Stimulated activated naive B cell treated with anti-CD40 and anti-IgM and Interleukin-4, amounts not matched to agents 10 μg/mL and 1 μg/mL and 100 μg/mL, for 72 hours (primary cell): Measurements from ENCODE around the gene SLC38A11.

Experiments used
- ATAC-seq, 2 donors: fragments of 150-1000 bp; cut with Tn5 transposase; replicated peaks; 2 replicates each; pipeline ENCODE4 v1.10.0; 2021; ENCODE audit warnings: moderate library complexity in 1 of 2
- DNase-seq: peaks from one replicate; pipeline ENCODE4 v3.0.0; 2021
- H3K27ac Mint-ChIP-seq: one replicate; pipeline ENCODE4 v1.8.0; 2022; ENCODE audit warnings: mild to moderate bottlenecking, mixed read lengths
- H3K27me3 Mint-ChIP-seq, 2 donors: one replicate each; pipeline ENCODE4 v1.8.0; 2022; ENCODE audit warnings: mixed read lengths in 2 of 2
- H3K36me3 Mint-ChIP-seq, 2 donors: one replicate each; pipeline ENCODE4 v1.8.0; 2022; ENCODE audit warnings: mixed read lengths in 2 of 2, mild to moderate bottlenecking in 1 of 2
- H3K4me1 Mint-ChIP-seq, 2 donors: one replicate each; pipeline ENCODE4 v1.8.0; 2022; ENCODE audit warnings: mixed read lengths in 2 of 2, mild to moderate bottlenecking in 1 of 2
- H3K4me3 Mint-ChIP-seq, 2 donors: one replicate each; pipeline ENCODE4 v1.8.0; 2022; ENCODE audit warnings: mild to moderate bottlenecking in 2 of 2, mixed read lengths in 2 of 2, moderate library complexity in 1 of 2
- H3K9me3 Mint-ChIP-seq, 2 donors: one replicate each; pipeline ENCODE4 v1.8.0; 2022; ENCODE audit warnings: mixed read lengths in 2 of 2, mild to moderate bottlenecking in 1 of 2

Gene SLC38A11

DNA sequence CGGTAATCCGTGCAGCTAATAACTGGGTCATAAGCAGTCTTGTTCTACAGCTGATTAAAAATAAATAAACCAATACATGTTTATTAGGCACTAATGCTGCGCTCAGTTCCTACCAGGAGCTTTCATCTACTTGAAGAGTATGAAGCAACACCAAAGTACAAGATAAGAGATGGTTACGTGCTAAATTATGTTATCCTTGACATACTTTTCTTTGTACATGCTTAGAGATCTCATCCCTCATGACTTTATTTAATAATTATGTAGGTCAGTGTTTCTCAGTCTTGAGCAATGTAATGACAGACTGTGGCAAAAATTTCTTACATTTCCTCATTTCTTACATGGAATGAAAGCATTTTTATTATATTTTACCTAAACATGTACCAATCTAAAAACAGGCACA, 59.1 kb downstream of the SLC38A11 start:
- DNase-seq (no peak), ATAC-seq (peak in 1 of 2 donors; percentile 7)
- peaks cover 0 to 7% of the 10 kb centered on the region in 2 donors for H3K9me3 Mint-ChIP-seq
- H3K4me1 Mint-ChIP-seq, result peaks cover 12 to 14% of the 10 kb centered on the region in 2 donors
- no peak overlapping the region for H3K4me3 Mint-ChIP-seq
- H3K27ac Mint-ChIP-seq, result no peak overlapping the region
- H3K36me3 Mint-ChIP-seq, result peaks cover 1 to 13% of the 10 kb centered on the region in 2 donors
- H3K27me3 Mint-ChIP-seq, result no peaks in the 10 kb centered on the region

GRCh38 chr2:164891460-164891859, 63.9 kb downstream of the SLC38A11 start:
- H3K27me3 Mint-ChIP-seq, result no peaks in the 10 kb centered on the region
- H3K9me3 Mint-ChIP-seq, result no peaks in the 10 kb centered on the region
- DNase-seq, result no peak
- peaks cover 5 to 22% of the 10 kb centered on the region in 2 donors for H3K4me1 Mint-ChIP-seq
- peaks cover 0 to 3% of the 10 kb centered on the region in 2 donors for H3K36me3 Mint-ChIP-seq
- no peak overlapping the region for H3K4me3 Mint-ChIP-seq
- no peak overlapping the region for H3K27ac Mint-ChIP-seq
- no peak for ATAC-seq

- no peak for DNase-seq
- peaks cover 3 to 22% of the 10 kb centered on the region in 2 donors for H3K4me1 Mint-ChIP-seq
- peak overlapping the region; percentile 72 for H3K27ac Mint-ChIP-seq
- H3K36me3 Mint-ChIP-seq, result peaks cover 0 to 3% of the 10 kb centered on the region in 2 donors
- no peak for ATAC-seq
- no peaks in the 10 kb centered on the region for H3K9me3 Mint-ChIP-seq
- H3K27me3 Mint-ChIP-seq, result no peaks in the 10 kb centered on the region
- no peak overlapping the region for H3K4me3 Mint-ChIP-seq
These were observed 64.8 kb downstream of the SLC38A11 start for GRCh38 chr2:164890544-164890943.

- no peak for DNase-seq
- Mint-ChIP-seq H3K27ac (no peak overlapping the region), H3K36me3 (peaks cover 0 to under 1% of the 10 kb centered on the region in 2 donors), H3K27me3 (no peaks in the 10 kb centered on the region), H3K9me3 (no peaks in the 10 kb centered on the region), H3K4me1 (peaks cover 0 to 22% of the 10 kb centered on the region in 2 donors), H3K4me3 (no peak overlapping the region)
- ATAC-seq, result no peak
These were observed 66.7 kb downstream of the SLC38A11 start for GRCh38 chr2:164888592-164888991.

DNA sequence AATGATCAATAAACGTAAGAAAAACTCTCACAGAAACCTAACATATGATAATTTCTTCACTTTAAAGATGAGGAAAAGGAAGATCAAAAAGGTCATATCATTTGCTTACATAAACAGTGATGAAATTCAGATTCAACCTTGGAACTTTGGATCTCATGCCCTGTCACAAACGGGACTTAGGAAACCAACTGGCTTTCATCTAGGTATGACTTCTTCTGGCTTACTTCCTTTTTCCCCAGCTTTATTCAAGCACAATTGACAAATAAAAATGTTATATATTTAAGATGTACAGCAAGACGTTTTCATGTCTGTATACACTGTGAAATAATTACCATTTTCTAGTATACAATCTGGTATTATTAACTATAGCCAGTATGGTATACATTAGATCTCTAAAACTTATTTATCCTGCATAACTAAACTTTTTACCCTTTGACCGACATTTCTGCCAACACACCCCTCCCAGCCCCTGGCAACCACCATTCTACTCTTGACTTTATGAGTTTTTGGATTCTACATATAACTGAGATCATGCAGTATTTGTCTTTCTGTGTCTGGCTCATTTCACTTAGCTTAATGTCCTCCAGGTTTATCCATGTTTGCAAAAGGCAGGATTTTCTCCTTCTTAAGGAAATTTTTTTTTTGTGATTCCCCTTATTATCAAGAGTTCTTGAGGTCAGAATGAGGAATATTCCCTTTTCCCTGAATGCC, 67.7 kb downstream of the SLC38A11 start:
- Mint-ChIP-seq H3K36me3 (no peaks in the 10 kb centered on the region), H3K4me3 (no peak overlapping the region), H3K27ac (no peak overlapping the region), H3K27me3 (no peaks in the 10 kb centered on the region), H3K9me3 (no peaks in the 10 kb centered on the region), H3K4me1 (peaks cover 0 to 22% of the 10 kb centered on the region in 2 donors)
- DNase-seq, result no peak
- no peak for ATAC-seq

DNA sequence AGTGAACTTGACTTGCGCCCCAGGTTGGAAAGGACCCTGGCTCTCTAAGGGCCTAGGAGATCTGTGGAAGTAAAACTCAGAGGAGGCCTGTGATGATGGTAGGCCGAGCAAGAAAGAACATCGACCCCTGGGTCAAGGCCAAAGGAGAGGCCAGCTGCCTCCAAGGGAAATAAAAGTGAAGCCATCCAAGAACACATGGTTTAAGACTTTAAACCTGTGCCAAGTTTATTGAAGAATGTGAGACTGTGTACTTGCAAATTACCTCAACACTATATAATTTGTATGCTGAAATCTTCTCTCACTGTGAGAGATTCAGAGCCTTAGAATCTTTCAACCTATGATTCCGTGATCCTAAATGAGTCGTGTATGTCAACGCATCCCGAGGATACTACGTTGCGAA, 73.0 kb downstream of the SLC38A11 start:
- H3K27ac Mint-ChIP-seq, result no peak overlapping the region
- no peak overlapping the region for H3K4me3 Mint-ChIP-seq
- ATAC-seq (no peak), DNase-seq (no peak)
- peaks cover 0 to 3% of the 10 kb centered on the region in 2 donors for H3K9me3 Mint-ChIP-seq
- H3K4me1 Mint-ChIP-seq, result peaks cover 5 to 14% of the 10 kb centered on the region in 2 donors
- peaks cover 0 to 2% of the 10 kb centered on the region in 2 donors for H3K36me3 Mint-ChIP-seq
- no peaks in the 10 kb centered on the region for H3K27me3 Mint-ChIP-seq

DNA sequence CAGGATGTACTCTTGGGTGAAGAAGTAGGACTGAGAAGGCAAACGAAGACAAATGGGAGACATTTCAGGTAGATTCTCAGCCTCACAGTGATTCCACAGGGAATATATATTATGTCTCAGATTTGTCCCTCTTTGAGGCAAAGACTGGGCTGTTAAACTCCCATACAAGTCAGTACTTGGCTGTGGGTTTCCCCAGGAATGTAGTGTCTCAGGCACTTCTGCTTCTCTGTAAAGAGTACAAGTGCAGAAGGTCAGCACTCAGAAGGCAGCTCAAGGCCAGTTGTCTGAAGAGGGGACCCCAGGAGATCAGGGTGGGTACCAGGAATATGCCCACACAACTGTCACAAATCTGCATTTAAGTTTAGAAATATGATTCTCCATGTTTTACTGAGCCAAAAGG, 73.8 kb downstream of the SLC38A11 start:
- H3K9me3 Mint-ChIP-seq, result peaks cover 0 to 4% of the 10 kb centered on the region in 2 donors
- peaks cover 11 to 21% of the 10 kb centered on the region in 2 donors for H3K4me1 Mint-ChIP-seq
- H3K27me3 Mint-ChIP-seq, result no peaks in the 10 kb centered on the region
- DNase-seq (no peak), ATAC-seq (peak in 1 of 2 donors; percentile 69)
- no peak overlapping the region for H3K27ac Mint-ChIP-seq
- peaks cover 0 to 4% of the 10 kb centered on the region in 2 donors for H3K36me3 Mint-ChIP-seq
- H3K4me3 Mint-ChIP-seq, result no peak overlapping the region

- H3K36me3 Mint-ChIP-seq, result peaks cover 0 to 4% of the 10 kb centered on the region in 2 donors
- DNase-seq (no peak), ATAC-seq (no peak)
- H3K9me3 Mint-ChIP-seq, result peaks cover 0 to 4% of the 10 kb centered on the region in 2 donors
- no peak overlapping the region for H3K27ac Mint-ChIP-seq
- no peak overlapping the region for H3K4me3 Mint-ChIP-seq
- H3K27me3 Mint-ChIP-seq, result no peaks in the 10 kb centered on the region
- H3K4me1 Mint-ChIP-seq, result peaks cover 12 to 22% of the 10 kb centered on the region in 2 donors
These were observed 75.3 kb downstream of the SLC38A11 start for GRCh38 chr2:164879901-164880535.

GRCh38 chr2:164877927-164878326, 77.4 kb downstream of the SLC38A11 start:
- peaks cover 0 to 4% of the 10 kb centered on the region in 2 donors for H3K9me3 Mint-ChIP-seq
- H3K4me1 Mint-ChIP-seq, result peaks cover 13 to 22% of the 10 kb centered on the region in 2 donors
- H3K27me3 Mint-ChIP-seq, result no peaks in the 10 kb centered on the region
- no peak overlapping the region for H3K27ac Mint-ChIP-seq
- H3K4me3 Mint-ChIP-seq, result no peak overlapping the region
- H3K36me3 Mint-ChIP-seq, result peaks cover 0 to 4% of the 10 kb centered on the region in 2 donors
- ATAC-seq (no peak), DNase-seq (no peak)

GRCh38 chr2:164877169-164877568, 78.2 kb downstream of the SLC38A11 start:
- Mint-ChIP-seq H3K36me3 (peaks cover 0 to 4% of the 10 kb centered on the region in 2 donors), H3K4me1 (peaks cover 13 to 21% of the 10 kb centered on the region in 2 donors), H3K27me3 (no peaks in the 10 kb centered on the region), H3K9me3 (peaks cover 0 to 4% of the 10 kb centered on the region in 2 donors), H3K27ac (peak overlapping the region; percentile 53), H3K4me3 (no peak overlapping the region)
- ATAC-seq, result peak; percentile 43 to 44
- no peak for DNase-seq

- no peaks in the 10 kb centered on the region for H3K27me3 Mint-ChIP-seq
- ATAC-seq (no peak), DNase-seq (no peak)
- peaks cover 11 to 12% of the 10 kb centered on the region in 2 donors for H3K4me1 Mint-ChIP-seq
- no peak overlapping the region for H3K4me3 Mint-ChIP-seq
- peaks cover 0 to 3% of the 10 kb centered on the region in 2 donors for H3K9me3 Mint-ChIP-seq
- peaks cover 0 to 4% of the 10 kb centered on the region in 2 donors for H3K36me3 Mint-ChIP-seq
- H3K27ac Mint-ChIP-seq, result no peak overlapping the region
These were observed 79.8 kb downstream of the SLC38A11 start for GRCh38 chr2:164875334-164876205.

DNA sequence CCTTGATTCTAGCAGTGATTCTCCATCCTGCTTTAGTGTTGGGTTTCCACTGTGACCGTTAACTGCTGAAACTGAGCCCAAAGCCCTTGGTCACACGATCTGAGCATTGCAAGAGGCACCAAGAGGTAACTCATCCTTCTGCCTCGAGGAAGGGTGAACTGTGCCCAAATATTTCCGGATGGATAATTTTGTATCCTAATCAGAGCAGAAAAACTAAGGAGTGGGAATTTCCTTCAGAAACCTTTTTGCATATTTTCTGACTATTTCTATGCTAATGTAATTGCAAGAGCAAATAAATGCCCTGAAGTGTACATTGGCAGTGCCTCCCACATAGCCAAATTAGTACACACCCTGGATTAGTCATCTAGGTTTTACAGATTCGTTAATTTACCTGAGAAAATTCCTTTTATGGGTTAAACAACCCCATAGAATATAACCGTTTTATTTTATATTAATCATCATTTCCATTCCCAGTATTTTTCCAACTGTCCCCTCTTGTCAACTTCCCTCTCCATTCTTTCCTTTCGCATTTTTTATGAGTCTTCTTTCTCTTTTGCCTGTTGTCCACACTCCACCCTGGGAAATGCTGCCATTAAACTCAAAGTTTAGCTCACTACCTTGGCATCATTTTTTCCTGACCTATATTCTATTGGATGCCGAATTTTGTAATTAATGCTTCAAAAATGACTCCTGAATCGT, 82.0 kb downstream of the SLC38A11 start:
- Mint-ChIP-seq H3K27ac (no peak overlapping the region), H3K36me3 (peaks cover 0 to 4% of the 10 kb centered on the region in 2 donors), H3K9me3 (peaks cover 0 to 3% of the 10 kb centered on the region in 2 donors), H3K27me3 (no peaks in the 10 kb centered on the region), H3K4me3 (no peak overlapping the region), H3K4me1 (peaks cover 15 to 24% of the 10 kb centered on the region in 2 donors)
- DNase-seq, result no peak
- ATAC-seq, result no peak

DNA sequence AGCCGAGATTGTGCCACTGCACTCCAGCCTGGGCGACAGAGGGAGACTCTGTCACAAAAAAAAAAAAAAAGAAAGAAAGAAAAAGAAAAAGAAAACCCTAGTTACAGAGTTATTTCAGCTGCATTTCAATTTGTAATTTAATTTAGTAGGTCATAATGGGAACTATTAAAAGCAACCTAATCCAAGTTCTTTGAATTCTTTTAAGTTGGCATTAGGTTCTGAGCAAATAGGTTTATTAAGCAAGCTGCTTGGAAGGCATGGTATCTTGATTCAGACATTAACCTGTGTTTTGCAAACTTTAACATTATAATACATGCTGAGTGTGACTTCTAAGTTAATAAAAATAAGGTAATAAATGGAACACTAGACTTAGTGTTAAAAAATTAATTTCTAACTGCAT, 83.9 kb downstream of the SLC38A11 start:
- no peak for DNase-seq
- H3K36me3 Mint-ChIP-seq, result no peaks in the 10 kb centered on the region
- H3K27me3 Mint-ChIP-seq, result no peaks in the 10 kb centered on the region
- no peak overlapping the region for H3K27ac Mint-ChIP-seq
- peaks cover 19 to 26% of the 10 kb centered on the region in 2 donors for H3K4me1 Mint-ChIP-seq
- ATAC-seq, result no peak
- no peak overlapping the region for H3K4me3 Mint-ChIP-seq
- H3K9me3 Mint-ChIP-seq, result no peaks in the 10 kb centered on the region

DNA sequence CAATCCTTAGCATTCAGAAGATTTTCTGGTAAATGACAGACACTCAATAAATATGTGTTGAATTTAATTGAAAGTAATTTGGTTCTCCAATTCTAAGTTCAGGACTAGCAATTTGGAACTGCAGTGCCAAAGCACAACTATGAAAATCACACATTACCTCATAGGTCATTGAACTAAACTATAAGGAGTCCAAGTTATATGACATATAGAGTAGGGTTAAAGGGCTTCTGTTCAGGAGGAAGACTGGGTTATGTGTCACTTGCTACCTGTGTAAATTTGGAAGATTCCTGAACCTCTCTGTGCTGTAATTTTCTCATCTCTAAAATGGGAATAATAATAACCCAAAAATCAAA, 85.9 kb downstream of the SLC38A11 start:
- H3K27me3 Mint-ChIP-seq, result no peaks in the 10 kb centered on the region
- no peak for ATAC-seq
- peaks cover 0 to 2% of the 10 kb centered on the region in 2 donors for H3K36me3 Mint-ChIP-seq
- H3K4me1 Mint-ChIP-seq, result peaks cover 25 to 31% of the 10 kb centered on the region in 2 donors
- H3K27ac Mint-ChIP-seq, result no peak overlapping the region
- no peak overlapping the region for H3K4me3 Mint-ChIP-seq
- no peak for DNase-seq
- peaks cover 0 to 3% of the 10 kb centered on the region in 2 donors for H3K9me3 Mint-ChIP-seq
